ENCODE measurements around the gene CCDC7. TPM values are rescaled to one million over a fixed set of nuclear protein-coding genes. Genes with fewer than 3 reads are reported as not detected.
A peak's percentile ranks its signal among the peaks of the same experiment; 100 is the strongest.
"Not testable (repeated sequence)": the region's sequence is repeated elsewhere in the genome, so short reads cannot be mapped to it uniquely, and the experiment has no call there.

CCDC7 gene
- 1.5 and 2.4 TPM in 2 replicates for total RNA-seq (2014; rRNA removed; shearing (Covaris generic))
- 0.60 and 1.1 TPM in 2 replicates for polyA plus RNA-seq (2015; cell fraction: cytosol; rRNA removed)
- polyA plus RNA-seq (2015; cell fraction: nucleus; rRNA removed): 1.1 and 2.1 TPM in 2 replicates

DNA sequence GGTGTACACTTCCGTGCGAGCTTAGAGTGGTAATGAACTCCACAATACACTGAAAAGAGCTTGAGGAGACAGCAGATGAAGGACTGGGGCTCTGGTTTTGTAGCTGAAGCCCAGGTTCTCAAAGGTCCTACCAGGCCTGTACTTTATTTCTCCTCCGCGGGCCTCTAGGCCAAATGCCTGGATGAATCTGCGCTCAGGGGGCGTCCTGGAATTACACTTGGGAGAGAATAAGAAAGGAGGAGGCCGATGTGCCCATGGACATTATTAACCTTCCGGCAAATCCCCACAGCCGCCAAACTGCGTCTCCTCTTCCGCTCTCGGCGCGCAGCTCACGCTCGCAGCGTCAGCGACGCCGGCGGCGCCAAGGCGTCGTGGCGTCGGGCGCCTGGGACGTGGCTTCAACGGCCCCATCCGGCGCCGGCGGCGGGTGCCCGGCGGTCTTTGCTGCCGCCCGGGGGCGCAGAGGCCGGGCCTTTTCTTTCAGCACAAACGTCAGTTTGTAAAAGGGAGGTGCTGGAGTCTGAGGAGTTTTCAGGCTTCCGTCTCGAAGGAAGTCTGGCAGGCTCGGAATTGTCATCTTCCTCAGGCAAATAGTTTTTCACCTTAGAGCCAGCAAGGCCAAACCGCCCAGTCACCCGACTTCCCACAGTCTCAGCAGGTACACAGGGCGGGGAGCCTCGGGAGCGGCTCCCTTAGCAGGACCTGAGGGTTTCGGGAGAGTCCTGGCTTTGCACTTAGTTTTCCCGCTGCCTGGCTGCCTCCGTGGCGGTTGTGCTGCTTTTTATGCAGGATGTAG, at the start of gene CCDC7:
TSS of gene CCDC7 (plus strand) at position 401 of the 796 bp plus-strand sequence. CDS start 5,503 bp downstream, outside the sequence.
- DNase-seq (ENCODE audit: low read depth): peak; percentile 92

DNA sequence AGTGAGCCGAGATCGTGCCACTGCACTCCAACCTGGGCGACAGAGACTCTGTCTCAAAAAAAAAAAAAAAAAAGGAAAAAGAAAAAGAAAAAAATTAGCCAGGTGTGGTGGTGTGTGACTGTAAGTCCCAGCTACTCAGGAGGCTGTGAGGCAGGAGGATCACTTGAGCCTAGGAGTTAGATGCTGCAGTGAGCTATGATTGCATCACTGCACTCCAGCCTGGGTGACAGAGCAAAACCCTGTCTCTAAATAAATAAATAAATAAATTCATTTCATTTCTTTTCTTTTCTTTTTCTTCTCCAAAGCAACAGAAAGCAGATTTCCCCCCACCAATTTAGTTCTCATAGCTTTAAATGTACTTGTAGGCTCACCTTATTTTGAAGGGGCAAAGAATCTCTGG, 48.8 kb upstream of the CCDC7 start:
- not testable (repeated sequence) for DNase-seq (ENCODE audit: low read depth)

DNA sequence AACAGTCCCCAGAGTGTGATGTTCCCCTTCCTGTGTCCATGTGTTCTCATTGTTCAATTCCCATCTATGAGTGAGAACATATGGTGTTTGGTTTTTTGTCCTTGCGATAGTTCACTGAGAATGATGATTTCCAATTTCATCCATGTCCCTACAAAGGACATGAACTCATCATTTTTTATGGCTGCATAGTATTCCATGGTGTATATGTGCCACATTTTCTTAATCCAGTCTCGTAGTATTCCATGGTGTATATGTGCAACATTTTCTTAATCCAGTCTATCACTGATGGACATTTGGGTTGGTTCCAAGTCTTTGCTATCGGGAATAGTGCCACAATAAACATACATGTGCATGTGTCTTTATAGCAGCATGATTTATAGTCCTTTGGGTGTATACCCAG, 46.2 kb upstream of the CCDC7 start:
- not testable (repeated sequence) for DNase-seq (ENCODE audit: low read depth)

DNA sequence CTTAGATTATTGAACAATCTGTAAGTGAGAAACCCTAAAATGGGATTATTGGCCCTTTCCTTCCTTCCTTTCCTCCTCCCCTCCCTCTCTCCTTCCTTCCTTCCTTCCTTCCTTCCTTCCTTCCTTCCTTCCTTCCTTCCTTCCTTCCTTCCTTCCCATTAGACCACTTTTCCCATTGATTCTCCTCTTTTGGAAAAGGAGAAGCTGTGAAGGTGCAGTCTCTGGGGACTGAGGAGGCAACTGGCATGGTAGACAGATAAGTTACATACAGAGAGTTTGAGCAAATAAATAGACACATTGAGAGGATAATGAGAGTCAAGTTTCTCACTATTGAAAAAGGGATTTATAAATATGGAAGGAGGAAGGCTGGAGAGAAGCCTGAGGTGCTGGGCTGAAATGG, 45.0 kb upstream of the CCDC7 start:
- DNase-seq (ENCODE audit: low read depth): no peak

DNA sequence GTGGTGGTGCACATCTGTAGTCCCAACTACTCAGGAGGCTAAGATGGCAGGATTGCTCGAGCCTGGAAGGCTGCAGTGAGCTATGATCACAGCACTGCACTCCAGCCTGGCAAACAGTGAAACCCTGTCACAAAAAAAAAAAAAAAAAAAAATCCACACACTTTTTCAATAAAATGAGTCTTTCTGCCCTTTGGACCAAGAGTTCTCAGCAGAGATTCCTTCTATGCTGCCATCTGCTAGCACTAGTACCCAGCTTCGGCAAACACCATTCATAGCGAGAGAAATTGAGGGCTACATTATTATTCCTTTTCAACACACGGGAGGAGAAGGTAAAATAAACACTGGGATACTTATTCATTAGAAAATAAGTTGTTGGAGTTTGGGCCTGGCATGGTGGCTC, 43.4 kb upstream of the CCDC7 start:
- no peak for DNase-seq (ENCODE audit: low read depth)

DNA sequence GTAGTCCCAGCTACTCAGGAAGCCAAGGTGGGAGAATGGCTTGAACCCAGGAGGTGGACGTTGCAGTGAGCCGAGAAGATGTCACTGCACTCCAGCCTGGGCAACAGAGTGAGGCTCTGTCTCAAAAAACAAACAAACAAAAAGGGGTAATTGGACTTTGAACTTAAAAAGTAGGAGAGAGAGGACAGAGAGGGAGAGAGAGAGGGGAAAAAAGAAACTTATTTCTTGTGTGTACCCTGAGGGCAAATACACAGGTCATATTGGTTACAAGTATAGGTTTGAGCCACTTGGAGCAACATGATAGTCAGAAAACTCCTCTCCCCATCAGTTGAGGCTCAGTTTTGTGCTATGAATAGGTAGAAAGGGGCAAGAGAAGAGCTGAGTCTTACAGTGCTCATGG, 42.8 kb upstream of the CCDC7 start:
- DNase-seq (ENCODE audit: low read depth): no peak

DNA sequence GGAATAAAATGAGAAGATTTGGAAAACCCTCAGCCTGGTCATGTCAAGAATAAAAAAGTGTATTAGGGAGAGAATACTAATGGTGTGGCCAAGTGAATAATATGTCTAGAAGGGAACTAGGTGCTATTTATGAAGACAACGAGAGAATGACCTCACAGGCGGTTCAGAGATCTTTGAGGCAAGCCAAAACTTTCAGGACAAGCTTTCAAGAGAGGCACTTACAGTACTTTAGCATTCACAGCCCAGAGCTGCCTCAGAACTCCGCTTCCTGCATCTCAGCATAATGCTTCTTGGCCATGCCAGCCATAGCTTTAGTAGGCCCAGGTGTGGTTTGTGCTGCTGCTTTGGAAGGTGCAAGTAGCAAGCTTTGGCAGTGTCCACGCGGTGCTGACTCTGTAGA, 37.2 kb upstream of the CCDC7 start:
- DNase-seq (ENCODE audit: low read depth): no peak

DNA sequence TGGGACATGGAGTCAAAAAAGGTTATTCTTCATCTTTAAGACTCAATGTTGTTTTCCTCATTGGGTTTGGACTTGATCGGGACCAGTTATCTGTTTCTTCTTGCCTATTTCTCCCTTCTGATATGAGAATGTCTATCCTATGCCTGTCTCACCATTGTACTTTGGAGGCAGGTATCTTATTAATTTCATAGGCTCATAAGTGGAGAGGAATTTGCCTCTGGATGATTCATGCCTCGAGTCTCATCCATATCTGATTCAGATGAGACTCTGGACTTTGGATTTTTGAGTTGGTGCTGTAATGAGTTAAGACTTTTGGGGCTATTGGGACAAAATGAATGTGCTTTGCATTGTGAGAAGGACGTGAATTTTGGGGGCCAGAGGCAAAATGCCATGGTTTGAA, 36.2 kb upstream of the CCDC7 start:
- no peak for DNase-seq (ENCODE audit: low read depth)

DNA sequence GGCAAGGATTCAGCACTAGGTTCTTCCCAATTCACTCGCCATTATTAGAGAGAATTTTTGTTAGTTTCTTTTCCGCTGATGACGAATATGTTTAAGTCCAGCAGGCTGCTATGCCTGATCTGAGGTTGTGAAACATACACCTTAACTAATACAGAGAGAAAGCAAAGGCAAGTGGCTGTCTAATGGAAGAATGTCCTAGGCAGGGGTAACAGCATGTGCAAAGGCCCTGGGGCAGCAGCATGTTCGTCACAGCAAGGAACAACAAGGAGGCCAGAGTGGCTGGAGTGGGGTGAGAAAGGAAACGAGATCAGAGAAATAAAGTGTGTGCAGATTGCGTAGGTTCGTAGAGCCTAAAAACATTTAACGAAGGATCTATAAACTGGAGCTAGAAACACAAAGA, 35.4 kb upstream of the CCDC7 start:
- DNase-seq (ENCODE audit: low read depth): no peak

DNA sequence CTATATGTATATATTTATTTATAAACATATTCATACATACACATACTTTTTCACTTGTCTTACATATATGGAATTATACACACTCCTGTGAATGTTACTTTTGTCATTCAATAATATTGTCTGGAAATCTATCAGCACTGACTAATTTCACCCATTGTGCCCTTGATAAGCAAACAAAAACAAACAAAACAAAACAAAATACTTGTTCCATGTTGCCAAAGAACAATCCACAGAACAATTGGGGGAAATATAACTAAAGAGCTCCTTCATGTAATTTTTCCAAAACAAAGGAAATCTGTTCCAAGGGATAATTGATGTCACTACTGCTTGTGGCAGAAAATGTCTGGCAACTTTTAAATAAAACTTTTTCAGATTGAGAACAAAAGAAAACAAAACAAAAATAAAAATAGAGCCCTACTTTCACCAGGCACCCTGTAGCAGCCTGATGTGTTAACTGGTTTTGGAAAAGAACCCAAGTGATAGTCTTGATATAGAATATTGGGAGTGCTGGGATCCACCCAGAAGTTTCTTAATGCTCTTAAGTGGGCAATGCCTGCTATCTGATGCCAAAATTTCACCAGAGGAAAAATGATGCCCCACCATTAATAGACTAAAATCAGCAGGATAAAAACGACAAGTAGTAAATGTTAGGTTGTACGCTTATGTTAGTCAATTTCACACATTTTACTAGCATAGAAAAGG, 34.0 kb upstream of the CCDC7 start:
- no peak for DNase-seq (ENCODE audit: low read depth)

DNA sequence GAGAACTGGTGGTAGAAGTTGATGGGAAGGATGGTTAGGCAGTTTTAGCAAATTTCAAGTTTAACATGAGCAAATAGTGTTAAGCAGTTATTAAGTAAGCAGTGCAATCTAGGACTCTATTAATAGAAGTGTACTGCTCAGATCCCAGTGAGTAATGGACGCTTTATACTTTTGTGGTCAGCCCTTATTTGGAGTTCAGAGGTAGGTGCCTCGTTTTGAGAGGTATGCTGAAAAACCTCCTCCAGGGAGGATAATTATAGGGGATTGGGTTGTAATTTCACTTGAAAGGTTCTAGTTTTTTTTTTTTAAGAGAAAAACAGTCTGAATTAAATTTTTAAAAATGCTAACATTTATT, 33.5 kb upstream of the CCDC7 start:
- no peak for DNase-seq (ENCODE audit: low read depth)

DNA sequence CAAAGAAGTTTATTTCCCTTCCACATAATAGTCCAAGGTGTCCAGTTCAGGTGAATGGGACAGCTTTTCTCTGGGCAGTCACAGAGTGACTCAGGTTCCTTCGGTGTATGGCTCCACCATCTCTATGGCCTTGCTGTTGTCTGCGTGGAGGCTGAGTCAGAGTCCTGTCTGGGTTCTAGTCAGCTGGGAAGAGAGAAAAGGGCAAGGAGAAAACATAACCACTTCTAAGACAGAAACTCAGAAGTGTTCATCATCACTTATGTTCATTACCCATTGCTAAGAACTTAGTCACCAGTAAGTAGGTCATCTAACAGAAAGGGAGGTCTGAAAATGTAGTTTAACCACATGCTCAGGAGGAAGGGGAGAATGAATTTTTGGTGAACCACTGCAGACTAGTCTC, 32.4 kb upstream of the CCDC7 start:
- peak; percentile 97 for DNase-seq (ENCODE audit: low read depth)

DNA sequence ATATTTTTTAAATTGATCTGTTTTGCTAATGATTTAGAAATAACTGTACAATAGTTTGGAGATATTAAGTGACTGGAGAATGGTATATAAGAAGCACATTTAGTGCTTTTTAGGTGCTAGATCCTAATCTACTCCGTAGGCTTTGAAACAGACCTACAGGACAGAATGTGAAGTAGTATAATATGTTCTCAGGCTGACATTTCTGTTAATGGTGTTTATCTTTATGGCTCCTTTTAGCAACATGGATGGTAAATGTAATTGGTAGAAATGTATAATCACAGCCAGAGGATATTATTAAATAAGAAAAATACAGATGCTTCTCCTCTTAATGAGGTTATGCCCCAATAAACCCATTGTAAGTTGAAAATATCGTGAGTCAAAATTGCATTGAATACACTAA, 30.6 kb upstream of the CCDC7 start:
- DNase-seq (ENCODE audit: low read depth): no peak

DNA sequence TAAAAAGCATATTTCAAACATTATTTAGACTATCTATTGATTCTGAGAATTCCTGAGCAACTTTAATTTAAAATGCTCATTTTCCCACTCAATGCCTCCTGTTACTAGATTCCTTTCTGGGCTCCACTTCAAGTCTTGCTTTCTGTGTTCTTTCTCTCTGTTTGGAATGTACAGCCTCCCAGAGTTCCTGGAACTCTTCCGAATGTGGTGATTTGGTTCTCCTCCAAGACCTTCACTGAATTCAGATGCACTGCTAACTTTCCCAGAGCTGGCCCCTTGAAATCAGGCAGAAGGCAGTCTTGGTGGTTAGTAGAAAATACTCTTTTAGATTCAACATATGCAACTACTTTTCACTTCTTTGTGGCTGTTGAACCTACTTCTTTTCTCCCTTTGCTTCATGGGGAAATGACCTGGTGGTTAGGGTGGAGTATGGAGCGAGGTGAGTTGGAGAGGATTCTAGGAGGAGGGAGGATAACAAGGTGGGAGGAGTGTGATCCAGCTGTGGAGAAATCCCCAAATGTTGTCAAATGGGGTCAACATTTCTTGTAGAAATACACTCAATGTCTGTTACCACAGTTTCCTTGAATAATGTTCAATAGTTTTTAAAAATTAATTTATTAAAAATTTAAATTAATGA, 27.9 kb upstream of the CCDC7 start:
- no peak for DNase-seq (ENCODE audit: low read depth)

DNA sequence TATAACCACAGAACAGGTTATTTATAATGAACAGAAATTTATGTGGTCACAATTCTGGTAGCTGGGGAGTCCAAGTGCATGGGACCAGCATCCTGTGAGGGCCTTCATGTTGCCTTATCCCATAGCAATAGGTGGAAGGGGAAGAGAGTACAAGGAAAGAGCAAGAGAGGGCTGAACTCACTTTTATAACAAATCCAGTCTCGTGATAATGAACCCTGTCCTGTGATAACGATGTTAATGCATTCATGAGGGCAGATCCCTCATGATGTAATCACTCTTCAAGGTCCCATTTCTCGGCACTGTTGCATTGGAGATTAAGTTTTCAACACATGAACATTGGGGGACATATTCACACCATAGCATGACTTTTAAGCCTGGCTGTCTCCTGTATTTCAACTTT, 27.4 kb upstream of the CCDC7 start:
- no peak for DNase-seq (ENCODE audit: low read depth)

DNA sequence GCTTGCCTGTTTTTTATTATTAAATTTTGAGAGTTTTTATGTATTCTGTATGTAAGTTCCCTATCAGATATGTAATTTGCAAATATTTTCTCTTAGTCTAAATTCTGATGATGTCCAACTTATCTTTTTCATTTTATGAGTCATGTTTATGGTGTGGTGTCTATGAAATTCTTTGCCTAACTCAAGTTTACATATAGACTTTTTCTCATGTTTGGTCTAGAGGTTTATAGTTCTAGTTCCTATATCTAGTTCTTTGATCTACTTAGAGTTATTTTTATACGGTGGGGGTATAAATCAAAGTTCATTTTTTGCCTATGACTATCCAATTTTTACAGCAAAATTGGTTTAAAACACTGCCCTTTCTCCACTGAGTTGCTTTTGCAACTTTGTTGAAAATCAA, 26.3 kb upstream of the CCDC7 start:
- DNase-seq (ENCODE audit: low read depth): no peak

DNA sequence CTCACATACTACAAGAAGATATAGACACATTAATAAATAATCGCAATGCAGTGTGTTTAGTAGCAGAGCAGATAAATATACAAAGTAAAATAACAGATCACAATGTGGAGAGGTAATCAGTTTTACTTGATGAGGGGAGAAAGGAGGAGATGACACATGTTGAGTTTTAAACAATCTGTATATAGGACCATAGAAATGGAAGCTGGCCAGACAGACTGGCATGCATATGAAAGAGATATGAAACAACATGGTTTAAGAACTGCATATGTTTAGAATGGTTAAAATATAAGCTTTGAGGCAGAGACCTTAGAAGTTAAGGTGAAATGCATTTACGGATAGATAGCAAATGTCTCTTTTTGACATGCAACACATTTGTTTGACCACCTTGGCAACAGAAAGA, 19.8 kb upstream of the CCDC7 start:
- no peak for DNase-seq (ENCODE audit: low read depth)

DNA sequence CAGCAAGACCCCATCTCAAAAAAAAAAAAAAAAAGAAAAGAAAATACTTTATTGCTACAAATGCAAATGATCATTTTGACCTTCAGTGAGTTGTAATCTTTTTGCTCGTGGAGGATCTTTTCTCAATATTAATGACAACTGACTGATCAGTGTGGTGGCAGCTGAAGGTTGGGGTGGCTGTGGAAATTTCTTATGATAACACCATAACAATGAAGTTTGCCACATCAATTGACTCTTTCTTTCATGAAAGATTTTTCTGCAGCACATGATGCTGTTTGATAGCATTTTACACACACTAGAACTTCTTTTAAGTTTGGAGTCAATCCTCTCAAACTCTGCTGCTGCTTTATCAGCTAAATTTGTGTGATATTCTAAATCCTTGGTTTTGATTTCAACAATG, 12.4 kb upstream of the CCDC7 start:
- no peak for DNase-seq (ENCODE audit: low read depth)

DNA sequence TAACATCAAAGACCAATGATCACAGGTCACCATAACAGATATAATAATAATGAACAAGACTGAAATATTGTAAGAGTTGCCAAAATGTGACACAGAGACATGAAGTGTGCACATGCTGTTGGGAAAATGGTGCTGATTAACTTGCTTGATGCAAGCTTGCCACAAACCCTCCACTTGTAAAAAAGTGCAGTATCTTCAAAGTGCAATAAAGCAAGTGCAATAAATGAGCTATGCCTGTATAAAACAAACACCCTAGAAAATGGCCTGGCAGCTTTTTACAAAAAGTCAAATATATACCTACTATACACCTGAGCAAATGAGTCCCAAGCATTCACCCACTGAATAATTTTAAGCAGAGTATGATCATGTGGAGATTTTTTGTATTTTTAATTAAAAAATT, 9.7 kb upstream of the CCDC7 start:
- no peak for DNase-seq (ENCODE audit: low read depth)

DNA sequence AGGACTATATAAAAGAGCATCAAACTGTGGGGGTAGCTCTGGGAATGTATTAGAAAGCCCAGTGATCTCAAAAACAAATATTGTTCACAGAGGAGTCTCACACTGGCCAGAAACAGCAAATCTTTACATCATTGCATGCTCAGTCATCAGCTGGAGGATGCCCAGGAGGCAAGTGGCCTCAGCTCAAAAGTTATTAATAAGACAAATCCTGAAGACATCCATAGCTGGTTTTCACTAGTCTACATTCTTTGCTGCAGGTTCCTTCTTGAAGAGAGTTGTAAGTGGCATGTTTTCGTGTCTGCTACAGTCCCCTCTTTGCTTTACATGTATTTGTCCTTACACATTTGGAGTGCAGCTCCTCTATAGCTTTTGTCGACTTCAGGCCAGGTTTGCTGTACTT, 8.6 kb upstream of the CCDC7 start:
- no peak for DNase-seq (ENCODE audit: low read depth)

DNA sequence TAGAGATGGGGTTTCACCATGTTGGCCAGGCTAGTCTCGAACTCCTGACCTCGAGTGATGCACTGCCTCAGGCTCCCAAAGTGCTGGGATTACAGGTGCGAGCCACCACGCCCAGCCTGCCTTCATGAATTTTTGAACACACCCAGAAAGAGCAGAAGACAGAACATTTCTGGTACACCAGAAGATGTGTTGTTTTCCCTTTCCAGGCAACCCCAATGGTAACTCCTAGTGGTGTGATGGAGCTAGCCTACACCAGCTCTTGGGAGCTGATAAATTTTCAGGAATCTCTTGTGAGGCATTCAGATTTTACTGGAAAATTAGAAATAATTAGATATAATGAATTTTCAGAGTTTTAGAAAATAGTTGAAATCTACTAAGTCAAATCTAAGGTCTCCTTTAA, 904 bp upstream of the CCDC7 start:
- no peak for DNase-seq (ENCODE audit: low read depth)
